ENCODE results near the gene NOC4L.

GRCh38 chr12:132179431-132180362, 35.4 kb downstream of the NOC4L start:
- TF ChIP-seq CTCF (IDR thresholded peaks at IDR 0.05; ENCODE audit: insufficient read depth, low read length, poor library complexity, severe bottlenecking) (no peak), EZH2phosphoT487 (conservative IDR thresholded peaks at IDR 0.05; ENCODE audit: low read length) (no peak)

Measured in SU-DHL-6 (cell line).